ENCODE data around the gene ZNF837. TPM values are rescaled to one million over a fixed set of nuclear protein-coding genes. Genes with fewer than 3 reads are reported as not detected.

Gene ZNF837
- polyA plus RNA-seq, 1 donor (not counting 4 experiments of a cell fraction or from before 2014, with no cell fraction given) = 0.29 TPM

- Histone ChIP-seq H3K4me2 (ENCODE audit: control insufficient read depth, extremely low read depth, insufficient read depth, low read depth, low read length) (peak overlapping the region; percentile 95), H3K9ac (ENCODE audit: control insufficient read depth, extremely low read depth, insufficient read depth, low read length) (peak overlapping the region; percentile 99), H4K20me1 (ENCODE audit: control insufficient read depth, extremely low read depth, insufficient read depth, low read length) (peaks cover 19% of the 10 kb centered on the region), H3K27ac (ENCODE audit: control insufficient read depth, insufficient read depth, low read length) (peak overlapping the region; percentile 98), H3K9me3 (ENCODE audit: control insufficient read depth, low read depth, low read length) (no peaks in the 10 kb centered on the region), H2AFZ (ENCODE audit: control insufficient read depth, low read length) (no peak overlapping the region), H3K4me1 (ENCODE audit: control insufficient read depth, extremely low read depth, insufficient read depth, low read length) (peaks cover 29% of the 10 kb centered on the region), H3K27me3 (ENCODE audit: control insufficient read depth, extremely low read depth, insufficient read depth, low read length) (no peaks in the 10 kb centered on the region), H3K79me2 (ENCODE audit: control insufficient read depth, insufficient read depth, low read length) (peaks cover 56% of the 10 kb centered on the region), H3K36me3 (ENCODE audit: control insufficient read depth in 2 of 2, extremely low read depth in 1 of 2, insufficient read depth in 2 of 2, low read length in 2 of 2) (peaks cover 9 to 26% of the 10 kb centered on the region in 2 experiments), H3K4me3 (ENCODE audit: control insufficient read depth in 2 of 3, extremely low read depth in 1 of 3, insufficient read depth in 2 of 3, low read depth in 1 of 3, low read length in 3 of 3) (peak overlapping the region; percentile 77 to 91 (median 89)), H3K9me1 (ENCODE audit: control insufficient read depth, extremely low read depth, insufficient read depth, low read length) (no peaks in the 10 kb centered on the region)
- DNase-seq (ENCODE audit: low read depth, low spot score) (no peak), FAIRE-seq (no peak)
- TF ChIP-seq CTCF (optimal IDR thresholded peaks at IDR 0.05 in 1 of 3, IDR thresholded peaks at IDR 0.05 in 1 of 3, conservative IDR thresholded peaks at IDR 0.05 in 1 of 3; ENCODE audit: extremely low read depth in 1 of 3, insufficient read depth in 2 of 3, low read length in 3 of 3) = no peak
- no peak for TF ChIP-seq EZH2 (IDR thresholded peaks at IDR 0.05; ENCODE audit: low read length)
- dilution Hi-C loops (cut with MboI; ENCODE audit: extremely low pct_ligation_motif_present, low sequenced_read_pairs) = no loop called here
Measured at GRCh38 chr19:58387338-58388174, 6.7 kb upstream of the ZNF837 start.

- H3K27ac ChIP-seq (ENCODE audit: control insufficient read depth, insufficient read depth, low read length) = peak within 1 kb of the TSS; percentile 98
- H2AFZ ChIP-seq (ENCODE audit: control insufficient read depth, low read length) = peak within 1 kb of the TSS; percentile 74
- H3K9me1 ChIP-seq (ENCODE audit: control insufficient read depth, extremely low read depth, insufficient read depth, low read length) = no peaks in the 10 kb centered on the region
- peaks cover 34% of the 10 kb centered on the region for H3K4me1 ChIP-seq (ENCODE audit: control insufficient read depth, extremely low read depth, insufficient read depth, low read length)
- peak within 1 kb of the TSS; percentile 77 to 91 (median 89) for H3K4me3 ChIP-seq (ENCODE audit: control insufficient read depth in 2 of 3, extremely low read depth in 1 of 3, insufficient read depth in 2 of 3, low read depth in 1 of 3, low read length in 3 of 3)
- H3K9ac ChIP-seq (ENCODE audit: control insufficient read depth, extremely low read depth, insufficient read depth, low read length) = peak within 1 kb of the TSS; percentile 99
- H3K27me3 ChIP-seq (ENCODE audit: control insufficient read depth, extremely low read depth, insufficient read depth, low read length) = no peaks in the 10 kb centered on the region
- peak within 1 kb of the TSS; percentile 97 for H3K4me2 ChIP-seq (ENCODE audit: control insufficient read depth, extremely low read depth, insufficient read depth, low read depth, low read length)
- H3K36me3 ChIP-seq (ENCODE audit: control insufficient read depth in 2 of 2, extremely low read depth in 1 of 2, insufficient read depth in 2 of 2, low read length in 2 of 2) = peaks cover 7 to 25% of the 10 kb centered on the region in 2 experiments
- H3K9me3 ChIP-seq (ENCODE audit: control insufficient read depth, low read depth, low read length) = no peaks in the 10 kb centered on the region
- H3K79me2 ChIP-seq (ENCODE audit: control insufficient read depth, insufficient read depth, low read length) = peaks cover 59% of the 10 kb centered on the region
- peak; percentile 96 for DNase-seq (ENCODE audit: low read depth, low spot score)
- dilution Hi-C loops (cut with MboI; ENCODE audit: extremely low pct_ligation_motif_present, low sequenced_read_pairs) = no loop called here
- FAIRE-seq = peak; percentile 91
- no peak for TF ChIP-seq EZH2 (IDR thresholded peaks at IDR 0.05; ENCODE audit: low read length)
- no peak for TF ChIP-seq CTCF (optimal IDR thresholded peaks at IDR 0.05 in 1 of 3, IDR thresholded peaks at IDR 0.05 in 1 of 3, conservative IDR thresholded peaks at IDR 0.05 in 1 of 3; ENCODE audit: extremely low read depth in 1 of 3, insufficient read depth in 2 of 3, low read length in 3 of 3)
- peaks cover 14% of the 10 kb centered on the region for H4K20me1 ChIP-seq (ENCODE audit: control insufficient read depth, extremely low read depth, insufficient read depth, low read length)
Measured at GRCh38 chr19:58386576-58387337, 5.9 kb upstream of the ZNF837 start, which contains the start of gene RPS5. TSS of gene RPS5 (plus strand) at chr19:58387269. CDS start at chr19:58388138, 869 bp downstream.
